Keratinocyte (primary cell): Measurements from ENCODE around the gene NR2C2AP.

Experiments
- CTCF ChIP-seq, 3 experiments: IDR thresholded peaks in 1 of 3; conservative IDR thresholded peaks in 1 of 3; optimal IDR thresholded peaks in 1 of 3; 2 replicates in 2 of 3; 3 replicates in 1 of 3; pipeline versions ENCODE3 to v1.5.1; 2011; ENCODE audit warnings: low read length in 3 of 3, mild to moderate bottlenecking in 3 of 3, moderate library complexity in 2 of 3, control low read depth in 1 of 3, inconsistent platforms in 1 of 3; ENCODE audit not compliant: insufficient read depth in 2 of 3; ENCODE audit errors: extremely low read depth in 1 of 3
- EZH2 ChIP-seq: IDR thresholded peaks from one replicate; pipeline ENCODE4 v1.6.1; 2012; ENCODE audit warnings: inconsistent platforms, mild to moderate bottlenecking, low read length, moderate library complexity

GRCh38 chr19:19227217-19227616 lies 24.0 kb upstream of the NR2C2AP start:
- TF ChIP-seq CTCF (optimal IDR thresholded peaks at IDR 0.05 in 1 of 3, IDR thresholded peaks at IDR 0.05 in 1 of 3, conservative IDR thresholded peaks at IDR 0.05 in 1 of 3; ENCODE audit: extremely low read depth in 1 of 3, insufficient read depth in 2 of 3, low read length in 3 of 3) = no peak
- TF ChIP-seq EZH2 = no peak
